Keratinocyte (primary cell): ENCODE results near the gene SCP2.

Experiments used
- EZH2 ChIP-seq: IDR thresholded peaks from one replicate; pipeline ENCODE4 v1.6.1; 2012; ENCODE audit warnings: inconsistent platforms, mild to moderate bottlenecking, low read length, moderate library complexity
- TF ChIP-seq, protein P1 (sequence below), 3 experiments: IDR thresholded peaks in 1 of 3; conservative IDR thresholded peaks in 1 of 3; optimal IDR thresholded peaks in 1 of 3; 2 replicates in 2 of 3; 3 replicates in 1 of 3; pipeline versions ENCODE3 to v1.5.1; 2011; ENCODE audit warnings: low read length in 3 of 3, mild to moderate bottlenecking in 3 of 3, moderate library complexity in 2 of 3, control low read depth in 1 of 3, inconsistent platforms in 1 of 3; ENCODE audit not compliant: insufficient read depth in 2 of 3; ENCODE audit errors: extremely low read depth in 1 of 3

DNA sequence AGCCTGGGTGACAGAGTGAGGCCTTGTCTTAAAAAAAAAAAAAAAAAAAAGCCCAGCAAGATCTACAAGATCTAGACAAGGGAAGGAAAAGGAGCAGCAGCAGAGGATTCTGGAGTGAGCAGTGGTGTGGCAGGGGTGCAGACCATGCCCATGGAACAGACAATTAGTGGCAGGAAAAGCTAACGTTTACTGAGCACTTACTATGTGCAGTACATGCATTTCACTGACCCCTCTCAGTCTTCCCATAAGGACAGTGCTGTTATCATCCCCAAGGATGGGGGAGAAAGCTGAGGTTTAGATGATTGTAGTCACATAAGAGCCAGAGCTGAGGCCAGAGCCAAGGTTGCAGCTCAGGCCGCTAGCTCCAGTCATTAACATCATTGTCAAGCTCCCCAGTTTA, 140.8 kb downstream of the SCP2 start:
- TF ChIP-seq, protein P1, sequence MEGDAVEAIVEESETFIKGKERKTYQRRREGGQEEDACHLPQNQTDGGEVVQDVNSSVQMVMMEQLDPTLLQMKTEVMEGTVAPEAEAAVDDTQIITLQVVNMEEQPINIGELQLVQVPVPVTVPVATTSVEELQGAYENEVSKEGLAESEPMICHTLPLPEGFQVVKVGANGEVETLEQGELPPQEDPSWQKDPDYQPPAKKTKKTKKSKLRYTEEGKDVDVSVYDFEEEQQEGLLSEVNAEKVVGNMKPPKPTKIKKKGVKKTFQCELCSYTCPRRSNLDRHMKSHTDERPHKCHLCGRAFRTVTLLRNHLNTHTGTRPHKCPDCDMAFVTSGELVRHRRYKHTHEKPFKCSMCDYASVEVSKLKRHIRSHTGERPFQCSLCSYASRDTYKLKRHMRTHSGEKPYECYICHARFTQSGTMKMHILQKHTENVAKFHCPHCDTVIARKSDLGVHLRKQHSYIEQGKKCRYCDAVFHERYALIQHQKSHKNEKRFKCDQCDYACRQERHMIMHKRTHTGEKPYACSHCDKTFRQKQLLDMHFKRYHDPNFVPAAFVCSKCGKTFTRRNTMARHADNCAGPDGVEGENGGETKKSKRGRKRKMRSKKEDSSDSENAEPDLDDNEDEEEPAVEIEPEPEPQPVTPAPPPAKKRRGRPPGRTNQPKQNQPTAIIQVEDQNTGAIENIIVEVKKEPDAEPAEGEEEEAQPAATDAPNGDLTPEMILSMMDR (optimal IDR thresholded peaks at IDR 0.05 in 1 of 3, IDR thresholded peaks at IDR 0.05 in 1 of 3, conservative IDR thresholded peaks at IDR 0.05 in 1 of 3; ENCODE audit: extremely low read depth in 1 of 3, insufficient read depth in 2 of 3, low read length in 3 of 3): no peak
- no peak for TF ChIP-seq EZH2
